NCI-H1092 treated with DMSO at 0.1 percent for 48 hours (cell line): Measurements from ENCODE around the gene JSRP1.
A peak's percentile ranks its signal among the peaks of the same experiment; 100 is the strongest.

Experiments
- DNase-seq: peaks from one replicate; lab custom pipeline; 2025; lab: John Stamatoyannopoulos, UW

Gene JSRP1

GRCh38 chr19:2266183-2266993 lies 10.2 kb upstream of the JSRP1 start:
- DNase-seq, result peak; percentile 63

DNA sequence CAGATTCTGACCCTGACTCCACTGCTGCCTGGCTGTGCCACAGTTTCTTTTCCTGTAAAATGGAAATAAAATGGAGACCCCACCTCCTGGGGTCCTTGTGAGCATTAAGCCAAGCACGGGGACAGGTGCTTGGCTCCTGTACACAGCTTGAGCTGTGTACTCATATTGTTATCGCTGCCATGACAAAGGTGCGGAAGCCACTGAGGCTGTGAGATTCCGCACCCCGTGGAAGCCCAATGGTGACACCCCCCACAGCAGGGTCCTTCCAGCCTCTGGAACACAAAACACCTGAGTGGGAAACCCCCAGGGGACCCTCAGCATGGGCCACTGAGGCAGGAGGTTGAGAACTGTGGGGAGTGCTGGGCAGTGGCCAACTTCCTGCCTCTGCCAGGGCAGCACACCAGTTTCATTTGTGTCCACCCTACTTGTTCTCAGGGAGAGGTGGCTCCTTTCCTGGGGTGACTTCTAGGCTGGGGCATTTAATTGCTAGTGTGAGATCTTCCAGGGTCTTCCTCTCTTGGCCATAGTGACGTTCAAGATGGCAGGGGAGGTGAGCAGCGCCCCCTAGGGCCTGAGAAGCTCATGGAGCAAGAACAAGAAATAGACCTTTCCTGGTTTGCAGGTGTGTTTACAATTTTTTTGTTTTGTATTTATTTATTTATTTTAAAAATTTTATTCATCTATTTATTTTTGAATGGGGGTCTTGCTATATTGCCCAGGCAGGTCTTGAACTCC lies 5.4 kb upstream of the JSRP1 start:
- no peak for DNase-seq

DNA sequence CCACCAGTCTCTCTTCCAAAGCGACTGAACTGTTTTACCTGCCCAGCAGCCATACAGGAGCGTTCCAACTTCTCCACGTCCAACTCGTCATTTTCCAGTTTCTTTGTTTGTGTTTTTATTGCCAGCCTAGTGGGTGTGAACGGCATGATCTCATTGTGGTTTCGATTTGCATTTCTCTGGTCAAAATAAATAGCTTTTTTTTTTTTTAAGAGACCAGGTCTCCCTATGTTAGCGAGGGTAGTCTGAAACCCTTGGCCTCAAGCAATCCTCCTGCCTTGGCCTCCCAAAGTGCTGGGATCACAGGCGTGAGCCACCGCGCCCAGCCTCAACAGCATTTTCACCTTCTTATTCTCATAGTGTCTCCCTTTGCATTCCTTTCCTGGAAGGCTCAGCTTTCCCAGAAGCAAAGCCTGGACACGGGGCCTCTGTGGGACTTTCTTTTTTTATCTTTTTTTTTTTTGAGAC lies 4.2 kb upstream of the JSRP1 start:
- DNase-seq, result no peak

DNA sequence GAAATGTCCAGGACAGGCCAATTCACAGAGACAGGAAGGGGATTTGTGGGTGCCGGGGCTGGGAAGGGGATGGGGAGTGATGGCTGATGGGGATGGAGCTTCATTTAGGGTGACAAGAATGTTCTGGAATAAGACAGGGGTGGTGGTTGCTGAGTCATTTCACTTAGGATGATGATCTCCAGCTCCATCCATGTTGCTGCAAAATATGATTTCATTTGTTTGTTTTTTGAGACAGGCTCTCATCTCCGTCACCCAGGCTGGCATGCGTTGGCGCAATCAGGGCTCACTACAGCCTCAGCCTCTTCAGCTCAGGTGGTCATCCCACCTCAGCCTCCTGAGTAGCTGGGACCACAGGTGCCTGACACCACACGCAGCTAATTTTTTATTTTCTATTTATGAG lies 3.1 kb upstream of the JSRP1 start:
- DNase-seq, result no peak

- peak; percentile 23 for DNase-seq
Observed at GRCh38 chr19:2255112-2255845, 938 bp downstream of the JSRP1 start.

- DNase-seq, result no peak
Observed at GRCh38 chr19:2254064-2254872, 1.9 kb downstream of the JSRP1 start.

GRCh38 chr19:2253106-2254063 lies 2.8 kb downstream of the JSRP1 start:
- DNase-seq, result peak; percentile 12

DNA sequence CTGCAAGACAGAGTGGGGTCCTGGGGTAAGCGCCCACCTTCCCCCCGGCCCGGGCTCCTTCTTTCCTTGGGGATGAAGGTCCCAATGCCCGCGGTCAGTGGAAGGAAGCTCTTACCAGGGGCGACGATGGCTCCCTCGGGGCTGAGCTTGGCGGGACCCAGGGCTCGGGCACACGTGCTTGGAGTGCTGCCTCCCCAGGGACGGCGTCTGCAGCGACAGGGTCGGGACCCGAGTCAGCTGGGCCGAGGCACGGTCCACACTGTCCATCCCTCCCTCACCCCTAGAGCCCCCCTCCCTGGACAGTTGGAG lies 3.5 kb downstream of the JSRP1 start:
- DNase-seq, result no peak

GRCh38 chr19:2252055-2252796 lies 4.0 kb downstream of the JSRP1 start:
- DNase-seq, result no peak

DNA sequence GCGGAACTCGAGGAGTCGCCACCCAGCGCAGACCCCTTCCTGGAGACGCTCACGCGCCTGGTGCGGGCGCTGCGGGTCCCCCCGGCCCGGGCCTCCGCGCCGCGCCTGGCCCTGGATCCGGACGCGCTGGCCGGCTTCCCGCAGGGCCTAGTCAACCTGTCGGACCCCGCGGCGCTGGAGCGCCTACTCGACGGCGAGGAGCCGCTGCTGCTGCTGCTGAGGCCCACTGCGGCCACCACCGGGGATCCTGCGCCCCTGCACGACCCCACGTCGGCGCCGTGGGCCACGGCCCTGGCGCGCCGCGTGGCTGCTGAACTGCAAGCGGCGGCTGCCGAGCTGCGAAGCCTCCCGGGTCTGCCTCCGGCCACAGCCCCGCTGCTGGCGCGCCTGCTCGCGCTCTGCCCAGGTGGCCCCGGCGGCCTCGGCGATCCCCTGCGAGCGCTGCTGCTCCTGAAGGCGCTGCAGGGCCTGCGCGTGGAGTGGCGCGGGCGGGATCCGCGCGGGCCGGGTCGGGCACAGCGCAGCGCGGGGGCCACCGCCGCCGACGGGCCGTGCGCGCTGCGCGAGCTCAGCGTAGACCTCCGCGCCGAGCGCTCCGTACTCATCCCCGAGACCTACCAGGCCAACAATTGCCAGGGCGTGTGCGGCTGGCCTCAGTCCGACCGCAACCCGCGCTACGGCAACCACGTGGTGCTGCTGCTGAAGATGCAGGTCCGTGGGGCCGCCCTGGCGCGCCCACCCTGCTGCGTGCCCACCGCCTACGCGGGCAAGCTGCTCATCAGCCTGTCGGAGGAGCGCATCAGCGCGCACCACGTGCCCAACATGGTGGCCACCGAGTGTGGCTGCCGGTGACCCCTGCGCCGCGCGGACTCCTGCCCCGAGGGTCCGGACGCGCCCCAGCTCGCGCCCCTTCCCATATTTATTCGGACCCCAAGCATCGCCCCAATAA lies 4.8 kb downstream of the JSRP1 start:
- DNase-seq, result no peak

GRCh38 chr19:2250766-2251105 lies 5.5 kb downstream of the JSRP1 start:
- no peak for DNase-seq

DNA sequence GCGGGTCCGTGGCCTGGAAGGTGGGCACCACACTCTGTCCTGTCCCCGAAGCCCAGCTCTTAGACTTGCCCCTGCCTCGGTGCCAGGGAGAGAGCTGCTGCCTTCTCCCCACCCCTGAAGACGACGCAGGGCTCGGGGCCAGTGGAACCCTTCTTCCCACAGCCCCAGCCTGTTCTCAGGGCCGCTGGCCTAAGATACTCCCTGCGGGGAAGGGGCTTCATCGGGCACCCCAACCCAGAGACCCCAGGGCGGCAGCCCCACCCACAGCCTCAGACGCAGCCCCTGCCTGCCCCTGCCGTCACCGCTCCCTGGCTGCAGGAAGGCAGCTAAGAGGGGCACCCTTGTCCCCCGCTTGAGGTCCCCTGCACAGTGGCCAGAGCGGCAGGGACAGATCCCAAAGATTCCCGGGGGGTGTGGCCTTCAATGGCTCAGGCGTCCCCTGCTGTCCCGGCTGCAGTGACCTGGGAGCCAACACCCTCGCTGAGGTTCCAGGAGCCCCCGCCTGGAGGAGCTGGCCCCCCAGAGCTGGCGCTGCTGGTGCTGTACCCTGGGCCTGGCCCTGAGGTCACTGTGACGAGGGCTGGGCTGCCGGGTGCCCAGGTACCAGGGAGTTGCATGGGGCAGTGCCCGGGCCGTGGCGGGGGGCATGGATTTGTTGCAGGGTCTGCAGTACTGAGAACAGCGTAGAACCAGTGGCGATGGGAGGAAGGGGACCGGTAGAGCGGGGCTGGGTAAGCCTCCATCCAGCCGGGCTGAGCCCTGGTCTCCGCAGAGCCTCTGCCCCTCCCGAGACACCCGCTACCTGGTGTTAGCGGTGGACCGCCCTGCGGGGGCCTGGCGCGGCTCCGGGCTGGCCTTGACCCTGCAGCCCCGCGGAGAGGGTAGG lies 6.1 kb downstream of the JSRP1 start:
- DNase-seq, result no peak

DNA sequence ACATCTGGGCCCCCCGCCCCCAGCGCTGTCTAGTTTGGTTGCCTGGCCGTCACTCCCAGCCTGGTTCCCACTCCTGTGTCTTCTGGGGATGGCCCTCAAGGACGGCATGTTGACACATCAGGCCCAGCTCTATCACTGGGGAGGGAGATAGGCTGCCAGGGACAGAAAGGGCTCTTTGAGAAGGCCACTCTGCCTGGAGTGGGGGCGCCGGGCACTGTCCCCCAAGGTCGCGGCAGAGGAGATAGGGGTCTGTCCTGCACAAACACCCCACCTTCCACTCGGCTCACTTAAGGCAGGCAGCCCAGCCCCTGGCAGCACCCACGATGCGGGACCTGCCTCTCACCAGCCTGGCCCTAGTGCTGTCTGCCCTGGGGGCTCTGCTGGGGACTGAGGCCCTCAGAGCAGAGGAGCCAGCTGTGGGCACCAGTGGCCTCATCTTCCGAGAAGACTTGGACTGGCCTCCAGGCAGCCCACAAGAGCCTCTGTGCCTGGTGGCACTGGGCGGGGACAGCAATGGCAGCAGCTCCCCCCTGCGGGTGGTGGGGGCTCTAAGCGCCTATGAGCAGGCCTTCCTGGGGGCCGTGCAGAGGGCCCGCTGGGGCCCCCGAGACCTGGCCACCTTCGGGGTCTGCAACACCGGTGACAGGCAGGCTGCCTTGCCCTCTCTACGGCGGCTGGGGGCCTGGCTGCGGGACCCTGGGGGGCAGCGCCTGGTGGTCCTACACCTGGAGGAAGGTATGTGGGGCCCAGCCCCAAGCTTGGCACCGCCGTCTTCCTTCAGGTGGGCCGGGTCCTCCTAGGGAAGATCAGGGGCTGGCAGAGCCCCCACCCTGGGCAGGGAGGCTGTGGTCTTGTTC lies 7.0 kb downstream of the JSRP1 start, which contains the start of gene AMH:
AMH (plus strand) TSS at position 314 of the 857 bp plus-strand sequence; CDS start at position 324, 10 bp downstream.
- DNase-seq, result no peak

GRCh38 chr19:2248136-2249009 lies 7.8 kb downstream of the JSRP1 start:
- no peak for DNase-seq

GRCh38 chr19:2247433-2248101 lies 8.7 kb downstream of the JSRP1 start:
- no peak for DNase-seq
